NCI-H1694 (cell line): ENCODE measurements around the gene FLNB.

Experiments used
- DNase-seq: peaks from one replicate; lab custom pipeline; 2025; lab: John Stamatoyannopoulos, UW

FLNB gene

GRCh38 chr3:58008141-58009025 lies at the start of gene FLNB:
Gene FLNB, plus strand, starts transcription at chr3:58008422. Its CDS starts 143 bp downstream, at chr3:58008565.
- no peak for DNase-seq

- no peak for DNase-seq
These were observed 49.4 kb upstream of the FLNB start for GRCh38 chr3:57958642-57959422.

DNA sequence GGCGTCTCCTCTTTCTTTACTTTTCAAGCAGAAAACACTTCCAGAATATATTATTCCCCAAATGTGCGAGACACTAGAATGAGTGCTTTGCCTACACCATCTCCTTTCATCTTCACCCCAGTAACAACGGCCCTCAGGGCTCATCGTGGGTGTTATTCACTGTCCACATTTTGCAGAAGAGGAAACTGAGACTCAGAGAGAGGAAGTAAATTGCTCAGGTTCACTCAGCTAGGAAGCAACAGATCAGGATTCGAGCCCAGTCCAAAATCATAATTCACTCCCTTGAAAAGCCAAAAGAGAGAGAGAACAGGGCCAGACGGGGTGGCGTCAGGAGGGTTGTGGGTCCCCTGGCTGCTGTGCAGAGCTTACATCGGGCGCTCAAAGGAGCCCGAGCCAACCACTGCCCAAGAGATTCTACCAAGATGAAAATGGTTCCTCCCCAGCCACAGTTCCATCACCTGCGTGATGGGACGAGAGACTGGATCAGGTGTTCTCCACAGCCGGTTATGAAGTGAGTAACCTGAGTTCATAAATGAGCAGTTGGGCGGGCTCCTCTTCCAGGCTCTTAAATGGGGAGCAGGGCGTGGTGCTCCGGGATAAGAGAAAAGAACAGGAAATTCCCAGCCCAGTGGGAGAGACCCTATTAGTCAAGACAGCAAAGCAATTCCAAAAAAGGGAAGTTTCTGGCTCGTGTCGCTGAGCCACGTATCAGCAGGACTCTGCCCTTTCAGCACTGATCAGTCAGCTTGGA lies 48.6 kb upstream of the FLNB start:
- no peak for DNase-seq

- DNase-seq = no peak
These were observed 48.1 kb upstream of the FLNB start for GRCh38 chr3:57960174-57960505.

DNA sequence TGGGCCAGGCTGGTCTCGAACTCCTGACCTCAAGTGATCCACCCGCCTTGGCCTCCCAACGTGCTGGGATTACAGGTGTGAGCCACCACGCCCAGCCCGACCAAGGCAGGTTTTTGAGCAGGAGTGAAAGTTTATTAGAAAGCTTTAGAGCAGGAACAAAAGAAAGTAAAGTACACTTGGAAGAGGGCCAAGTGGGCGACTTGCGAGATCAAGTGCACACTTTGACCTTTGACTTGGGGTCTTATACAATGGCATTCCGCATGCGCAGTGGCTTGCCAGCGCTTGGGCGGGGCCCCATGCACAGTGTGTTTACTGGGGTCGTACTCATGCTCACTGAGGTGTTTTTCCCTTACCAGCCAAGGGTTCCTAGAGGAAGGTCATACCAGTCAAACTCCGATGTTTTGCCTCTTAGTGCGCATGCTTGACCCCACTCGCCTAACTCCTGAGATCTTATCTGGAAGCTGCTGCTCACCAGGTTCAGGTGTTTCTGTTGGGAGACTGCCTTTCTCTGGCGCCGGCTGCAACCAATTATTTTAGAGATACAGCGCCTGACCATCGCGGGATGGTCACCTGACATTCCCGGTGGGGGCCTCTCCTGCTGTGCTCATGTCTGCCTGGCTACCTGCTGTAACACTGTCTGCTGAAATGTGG lies 46.9 kb upstream of the FLNB start:
- no peak for DNase-seq

DNA sequence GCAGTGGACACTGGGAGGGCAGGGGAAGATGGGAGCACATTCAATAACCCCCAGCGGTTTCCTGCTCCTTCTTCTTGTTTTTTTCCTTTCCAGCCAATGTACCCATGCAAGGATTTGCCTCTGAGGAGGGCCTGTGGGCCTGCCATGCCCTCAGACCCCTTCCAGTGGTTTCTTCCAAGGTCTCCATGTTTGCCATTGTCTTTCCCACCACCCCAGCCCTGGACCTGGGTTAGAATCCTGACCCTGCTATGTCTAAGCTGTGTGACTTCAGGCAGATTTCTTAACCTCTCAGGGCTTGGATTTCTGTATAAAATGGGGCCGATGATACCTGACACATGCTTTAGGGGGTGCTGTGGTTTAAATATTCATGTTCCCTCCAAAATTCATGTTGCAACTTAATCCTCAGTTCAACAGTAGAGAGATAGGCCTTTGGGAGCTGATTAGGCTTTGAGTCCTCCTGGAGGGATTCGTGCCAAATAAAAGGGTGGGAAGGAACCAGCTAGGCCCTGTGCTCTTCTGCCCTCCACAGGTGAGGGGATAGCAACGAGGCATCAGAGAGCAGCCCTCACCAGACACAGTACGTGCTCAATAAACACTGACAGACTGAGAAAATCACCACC lies 46.3 kb upstream of the FLNB start:
- DNase-seq = no peak

- DNase-seq = no peak
These were observed 45.8 kb upstream of the FLNB start for GRCh38 chr3:57962448-57962834.

GRCh38 chr3:57963811-57964346 lies 44.3 kb upstream of the FLNB start:
- no peak for DNase-seq

DNA sequence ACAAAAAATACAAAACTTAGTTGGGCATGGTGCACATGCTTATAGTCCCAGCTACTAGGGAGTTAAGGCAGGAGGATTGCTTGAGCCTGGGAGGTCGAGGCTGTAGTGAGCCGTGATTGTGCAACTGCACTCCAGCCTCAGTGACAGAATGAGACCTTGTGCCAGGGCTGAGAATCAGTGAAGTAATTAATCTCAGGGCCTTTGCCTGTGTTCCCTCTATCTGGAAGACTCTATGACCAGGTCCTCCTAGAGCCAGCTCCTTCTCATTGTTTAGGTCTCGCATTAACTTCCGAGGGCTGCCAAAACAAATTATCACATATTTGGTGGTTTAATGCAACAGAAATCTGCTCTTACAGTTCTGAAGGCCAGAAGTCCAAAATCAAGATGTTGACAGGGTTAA lies 41.4 kb upstream of the FLNB start:
- DNase-seq = no peak

GRCh38 chr3:57967590-57967989 lies 40.6 kb upstream of the FLNB start:
- no peak for DNase-seq

DNA sequence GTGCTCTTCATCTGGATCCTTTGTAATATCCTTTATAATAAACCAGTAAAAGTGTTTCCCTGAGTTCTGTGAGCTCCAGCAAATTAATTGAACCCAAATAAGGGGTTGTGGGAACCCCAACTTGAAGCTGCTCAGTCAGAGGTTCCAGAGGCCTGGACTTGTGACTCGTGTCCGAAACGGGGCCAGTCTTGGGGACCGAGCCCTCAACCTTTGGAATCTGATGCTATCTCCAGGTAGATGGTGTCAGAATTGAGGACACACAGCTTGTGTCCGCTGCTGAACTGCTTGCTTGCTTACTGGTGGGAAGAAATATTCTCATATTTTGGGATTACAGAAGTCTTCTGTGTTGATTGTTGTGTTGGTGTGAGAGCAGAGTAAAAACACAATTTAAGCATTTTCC lies 39.7 kb upstream of the FLNB start:
- no peak for DNase-seq

DNA sequence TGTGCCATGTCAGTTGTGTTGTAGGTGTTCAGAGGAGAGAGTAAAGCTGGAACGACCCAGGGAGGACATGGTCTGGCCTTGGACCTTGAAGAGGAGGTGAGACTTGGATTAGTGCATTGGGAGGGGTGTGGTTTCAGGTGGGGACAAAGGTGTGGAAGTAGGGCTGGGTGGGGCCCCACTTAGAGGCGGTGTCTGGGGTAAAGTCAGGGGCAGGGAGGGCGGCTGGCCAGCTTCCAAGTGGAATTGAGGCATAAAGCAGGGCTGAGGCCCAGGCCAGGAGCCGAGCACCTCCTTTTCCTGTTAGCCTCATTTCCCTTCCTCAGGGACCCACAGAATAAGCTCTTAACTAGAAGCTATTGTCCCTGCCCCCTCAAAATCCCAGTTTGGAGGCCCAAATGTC lies 36.2 kb upstream of the FLNB start:
- no peak for DNase-seq

DNA sequence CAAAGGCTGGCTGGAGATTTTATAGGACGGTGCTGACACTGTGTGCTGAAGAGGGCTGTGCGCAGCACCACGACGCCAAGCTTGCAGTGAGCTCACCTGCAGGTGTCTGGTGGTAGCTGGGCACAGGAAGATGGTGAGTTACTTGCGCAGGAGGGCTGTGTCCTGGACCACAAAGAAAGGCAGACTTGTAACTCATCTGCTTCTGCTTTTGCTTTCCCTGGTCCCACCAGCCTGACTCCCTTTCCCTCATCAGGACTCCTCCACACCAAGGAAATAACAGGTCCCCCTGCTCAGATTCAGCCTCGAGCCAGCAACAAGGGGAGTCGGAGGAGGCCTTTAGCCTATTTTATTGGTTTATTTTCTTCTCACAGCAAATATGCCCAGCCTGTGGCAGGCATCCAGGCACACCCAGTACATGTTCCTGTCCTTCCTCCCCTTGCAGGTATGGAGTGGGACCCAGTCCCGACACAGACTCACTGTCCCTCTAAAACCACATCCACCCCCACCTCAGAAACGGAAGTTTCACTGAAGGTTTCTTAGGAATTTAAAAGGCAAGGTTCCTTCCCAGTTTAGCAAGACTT lies 35.6 kb upstream of the FLNB start:
- no peak for DNase-seq

DNA sequence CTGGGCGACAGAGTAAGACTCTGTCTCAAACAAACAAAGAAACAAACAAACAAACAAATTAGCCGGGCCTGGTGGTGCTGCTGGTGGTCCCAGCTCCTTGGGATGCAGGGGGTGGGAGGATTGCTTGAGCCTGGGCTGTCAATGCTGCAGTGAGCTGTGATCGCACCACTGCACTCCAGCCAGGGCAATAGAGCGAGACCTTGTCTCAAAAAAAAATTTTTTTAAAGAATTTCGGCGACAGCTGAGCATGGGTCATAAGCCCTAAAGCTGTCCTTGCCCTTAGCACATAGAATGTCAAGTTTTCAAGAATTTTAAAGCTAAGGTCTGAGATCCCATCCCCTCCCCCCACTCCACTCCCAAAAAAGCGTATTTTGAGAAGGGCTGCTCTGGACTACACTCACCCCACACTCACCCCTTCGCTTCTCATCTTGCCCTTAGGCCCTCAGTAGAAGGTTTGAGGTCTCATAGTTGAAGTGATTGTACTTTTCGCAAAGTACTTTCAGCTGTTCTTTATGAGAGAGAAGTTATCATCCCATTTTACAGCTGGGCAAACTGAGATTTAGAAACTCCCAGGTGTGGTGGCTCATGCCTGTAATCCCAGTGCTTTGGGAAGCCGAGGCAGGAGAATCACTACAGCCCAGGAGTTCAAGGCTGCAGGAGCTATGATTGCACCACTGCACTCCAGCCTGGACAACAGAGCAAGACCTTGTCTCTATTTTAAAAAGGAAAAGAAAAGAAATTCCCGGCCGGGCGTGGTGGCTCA lies 34.3 kb upstream of the FLNB start:
- no peak for DNase-seq

DNA sequence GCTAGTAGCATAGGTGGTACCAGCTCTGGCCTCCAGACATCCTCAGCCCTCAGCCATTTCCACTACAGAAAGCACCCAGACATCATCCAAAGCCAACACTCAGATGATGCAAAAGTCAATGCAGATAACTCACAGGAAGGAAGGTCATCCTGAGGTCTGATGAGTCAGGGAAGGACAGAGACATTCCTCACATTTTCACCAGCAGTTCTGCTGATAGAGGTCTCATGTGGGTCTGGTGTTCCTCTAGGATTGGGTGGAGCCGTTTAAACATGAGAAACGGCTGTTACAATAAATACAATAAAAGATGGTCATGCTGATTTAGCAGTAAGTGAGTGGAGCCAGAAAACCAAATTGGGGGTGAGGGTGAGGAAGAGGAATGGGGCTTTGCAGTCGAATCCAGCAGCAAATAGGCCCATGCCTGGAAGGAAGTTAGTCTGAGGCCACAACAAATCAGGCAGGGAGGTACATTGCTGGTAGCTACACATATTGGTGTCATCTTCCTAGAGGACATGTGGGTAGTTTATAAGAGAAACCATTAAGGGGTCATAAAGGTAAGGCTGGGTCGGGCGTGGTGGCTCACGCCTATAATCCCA lies 33.3 kb upstream of the FLNB start:
- DNase-seq = no peak

- no peak for DNase-seq
These were observed 30.4 kb upstream of the FLNB start for GRCh38 chr3:57977818-57978235.

GRCh38 chr3:57978316-57978715 lies 29.9 kb upstream of the FLNB start:
- DNase-seq = no peak

- no peak for DNase-seq
These were observed 27.8 kb upstream of the FLNB start for GRCh38 chr3:57980416-57980815.

DNA sequence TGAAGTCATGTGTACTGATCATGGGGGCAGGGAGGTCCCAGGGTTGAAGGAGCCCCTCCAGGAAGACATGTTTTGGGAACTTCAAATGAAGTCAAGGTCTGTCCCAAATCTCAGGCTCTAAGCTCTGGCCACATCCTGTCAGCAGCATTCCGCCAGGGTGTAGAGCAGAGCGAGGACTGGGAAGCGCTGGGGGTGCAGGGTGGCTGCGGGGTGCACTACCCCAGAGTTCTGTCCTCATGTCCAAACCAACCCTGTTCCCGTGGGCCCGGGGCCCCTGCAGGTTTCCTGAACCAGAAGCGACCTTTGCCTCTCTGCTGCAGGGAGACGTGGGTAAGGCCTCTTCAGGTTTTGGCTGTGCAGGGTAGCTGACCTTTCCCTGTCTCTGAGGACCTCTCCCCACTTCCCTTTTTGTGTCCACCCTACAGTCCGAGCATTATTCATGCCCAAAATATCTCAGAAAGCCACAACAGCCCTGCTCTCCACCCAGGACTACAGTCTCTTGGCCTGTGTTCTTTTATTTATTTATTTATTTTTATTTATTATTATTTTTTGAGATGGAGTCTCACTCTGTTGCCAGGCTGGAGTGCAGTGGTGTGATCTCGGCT lies 26.6 kb upstream of the FLNB start:
- no peak for DNase-seq
